ENCODE results near the gene COG7.

Gene COG7

GRCh38 chr16:23435500-23435899, 17.5 kb downstream of the COG7 start:
- no peak for TF ChIP-seq TCF4 (CRISPR knock-in tag; IDR thresholded peaks at IDR 0.05; ENCODE audit: borderline replicate concordance)
- no peak for TF ChIP-seq ZFP3 (CRISPR knock-in tag; IDR thresholded peaks at IDR 0.05)
- TF ChIP-seq OSR1 (CRISPR knock-in tag; IDR thresholded peaks at IDR 0.05): no peak
- TF ChIP-seq ZC3H10 (CRISPR knock-in tag; IDR thresholded peaks at IDR 0.05): no peak
- no peak for TF ChIP-seq ZFP30 (CRISPR knock-in tag; IDR thresholded peaks at IDR 0.05)
- no peak for TF ChIP-seq TOX (CRISPR knock-in tag; IDR thresholded peaks at IDR 0.05; ENCODE audit: borderline replicate concordance)
- TF ChIP-seq ARNTL (CRISPR knock-in tag; IDR thresholded peaks at IDR 0.05; ENCODE audit: borderline replicate concordance, low read depth): no peak
- no peak for TF ChIP-seq CSDC2 (CRISPR knock-in tag; IDR thresholded peaks at IDR 0.05)
- TF ChIP-seq ZNF70 (CRISPR knock-in tag; IDR thresholded peaks at IDR 0.05): no peak
- no peak for TF ChIP-seq ZNF8 (CRISPR knock-in tag; IDR thresholded peaks at IDR 0.05)
- peak; percentile 98 for ATAC-seq

- ATAC-seq: peak; percentile 76
- TF ChIP-seq ZFP3 (CRISPR knock-in tag; IDR thresholded peaks at IDR 0.05) (no peak), ZNF565 (CRISPR knock-in tag; conservative IDR thresholded peaks at IDR 0.05; ENCODE audit: low read depth) (no peak)
These were observed 18.6 kb downstream of the COG7 start for GRCh38 chr16:23434380-23434779.

GRCh38 chr16:23433261-23433920, 19.6 kb downstream of the COG7 start:
- TF ChIP-seq ARNTL (CRISPR knock-in tag; IDR thresholded peaks at IDR 0.05; ENCODE audit: borderline replicate concordance, low read depth) (no peak), SNAI2 (CRISPR knock-in tag; IDR thresholded peaks at IDR 0.05) (no peak), RARB (CRISPR knock-in tag; IDR thresholded peaks at IDR 0.05) (no peak), ESRRG (CRISPR knock-in tag; IDR thresholded peaks at IDR 0.05) (no peak), TOX (CRISPR knock-in tag; IDR thresholded peaks at IDR 0.05; ENCODE audit: borderline replicate concordance) (no peak)
- no peak for ATAC-seq

GRCh38 chr16:23432176-23433128, 20.5 kb downstream of the COG7 start:
- no peak for ATAC-seq
- no peak for TF ChIP-seq ZNF70 (CRISPR knock-in tag; IDR thresholded peaks at IDR 0.05)
- TF ChIP-seq CSRNP3 (CRISPR knock-in tag; IDR thresholded peaks at IDR 0.05): no peak
- no peak for TF ChIP-seq ZNF8 (CRISPR knock-in tag; IDR thresholded peaks at IDR 0.05)
- no peak for TF ChIP-seq OSR1 (CRISPR knock-in tag; IDR thresholded peaks at IDR 0.05)
- no peak for TF ChIP-seq PPARA (CRISPR knock-in tag; IDR thresholded peaks at IDR 0.05; ENCODE audit: borderline replicate concordance)
- TF ChIP-seq TSHZ2 (CRISPR knock-in tag; IDR thresholded peaks at IDR 0.05): no peak
- no peak for TF ChIP-seq TOX (CRISPR knock-in tag; IDR thresholded peaks at IDR 0.05; ENCODE audit: borderline replicate concordance)
- no peak for TF ChIP-seq ISL1 (CRISPR knock-in tag; IDR thresholded peaks at IDR 0.05)
- no peak for TF ChIP-seq SNAI2 (CRISPR knock-in tag; IDR thresholded peaks at IDR 0.05)
- TF ChIP-seq ZC3H10 (CRISPR knock-in tag; IDR thresholded peaks at IDR 0.05): no peak
- no peak for TF ChIP-seq BACH2 (CRISPR knock-in tag; IDR thresholded peaks at IDR 0.05; ENCODE audit: borderline replicate concordance)
- no peak for TF ChIP-seq CREB5 (CRISPR knock-in tag; IDR thresholded peaks at IDR 0.05; ENCODE audit: low read depth)
- TF ChIP-seq ESRRG (CRISPR knock-in tag; IDR thresholded peaks at IDR 0.05): no peak
- no peak for TF ChIP-seq GLIS3 (CRISPR knock-in tag; IDR thresholded peaks at IDR 0.05)
- TF ChIP-seq POU6F1 (CRISPR knock-in tag; IDR thresholded peaks at IDR 0.05; ENCODE audit: borderline replicate concordance, low read depth): no peak
- no peak for TF ChIP-seq ZNF565 (CRISPR knock-in tag; conservative IDR thresholded peaks at IDR 0.05; ENCODE audit: low read depth)
